HEK293 (cell line): ENCODE results near the gene MYT1.

Source experiments
- CTCF ChIA-PET: fragments of 350-600 bp; formaldehyde crosslinking; extraction: SDS; loops from one replicate; lab custom pipeline; 2021; ENCODE audit warnings: antibody characterized with exemption; lab: Yijun Ruan, JAX
- POLR2A ChIA-PET: fragments of 300-600 bp; formaldehyde crosslinking; extraction: SDS; loops from one replicate; lab custom pipeline; 2020; ENCODE audit warnings: antibody characterized with exemption, inconsistent platforms; lab: Yijun Ruan, JAX
- H3K27ac ChIP-seq: fragments of 200-500 bp; sonication (Bioruptor generic); 2 replicates; pipeline ENCODE4 v1.5.1; 2014; ENCODE audit warnings: low read depth, low read length, control low read depth, inconsistent platforms; ENCODE audit errors: extremely low read depth
- H3K36me3 ChIP-seq, 2 experiments: fragments of 200-500 bp in 1 of 2; sonication (Bioruptor generic) in 1 of 2; 1 replicate in 1 of 2; 2 replicates in 1 of 2; pipeline ENCODE4 v1.5.1; 2014 to 2017; ENCODE audit warnings: inconsistent platforms in 2 of 2, low read length in 2 of 2; ENCODE audit not compliant: control insufficient read depth in 2 of 2, insufficient read depth in 1 of 2
- H3K4me1 ChIP-seq: fragments of 200-500 bp; sonication (Bioruptor generic); 2 replicates; pipeline ENCODE4 v1.5.1; 2014; ENCODE audit warnings: mild to moderate bottlenecking, low read length, inconsistent platforms; ENCODE audit not compliant: control insufficient read depth, insufficient read depth
- H3K4me3 ChIP-seq: 2 replicates; pipeline ENCODE4 v1.5.1; 2011; ENCODE audit warnings: low read depth, mild to moderate bottlenecking, control low read depth, low read length, moderate library complexity
- H3K9me3 ChIP-seq: fragments of 200-500 bp; sonication (Bioruptor generic); 2 replicates; pipeline ENCODE4 v1.5.1; 2014; ENCODE audit warnings: low read depth, low read length, inconsistent platforms; ENCODE audit not compliant: control insufficient read depth, insufficient read depth
- MYNN ChIP-seq: fragments of 450-650 bp; formaldehyde crosslinking; IDR thresholded peaks from 2 replicates; pipeline ENCODE4 v1.5.1; 2016; ENCODE audit warnings: missing biosample characterization, missing genetic modification characterization, borderline replicate concordance
- PATZ1 ChIP-seq: fragments of 450-650 bp; formaldehyde crosslinking; IDR thresholded peaks from 2 replicates; pipeline ENCODE4 v1.5.1; 2016; ENCODE audit warnings: missing biosample characterization, missing genetic modification characterization
- PBX3 ChIP-seq: sonication (generic); formaldehyde crosslinking; IDR thresholded peaks from 2 replicates; pipeline ENCODE4 v1.8.1; 2022; ENCODE audit warnings: mild to moderate bottlenecking, moderate library complexity, missing genetic modification reagents
- SCRT1 ChIP-seq: fragments of 450-650 bp; formaldehyde crosslinking; IDR thresholded peaks from 2 replicates; pipeline ENCODE4 v1.5.1; 2016; ENCODE audit warnings: missing biosample characterization, missing genetic modification characterization, borderline replicate concordance
- WT1 ChIP-seq: fragments of 450-650 bp; formaldehyde crosslinking; IDR thresholded peaks from 2 replicates; pipeline ENCODE4 v1.5.1; 2016; ENCODE audit warnings: missing biosample characterization, missing genetic modification characterization
- ZBTB8A ChIP-seq: fragments of 450-650 bp; formaldehyde crosslinking; IDR thresholded peaks from 2 replicates; pipeline ENCODE4 v1.5.1; 2016; ENCODE audit warnings: missing biosample characterization, missing genetic modification characterization
- ZIC2 ChIP-seq: fragments of 450-650 bp; formaldehyde crosslinking; IDR thresholded peaks from 2 replicates; pipeline ENCODE4 v1.5.1; 2016; ENCODE audit warnings: missing biosample characterization, missing genetic modification characterization
- ZNF24 ChIP-seq: fragments of 450-650 bp; formaldehyde crosslinking; IDR thresholded peaks from 2 replicates; pipeline ENCODE4 v1.5.1; 2016; ENCODE audit warnings: missing biosample characterization, missing genetic modification characterization
- ZNF473 ChIP-seq: fragments of 450-650 bp; formaldehyde crosslinking; IDR thresholded peaks from 2 replicates; pipeline ENCODE4 v1.5.1; 2017; ENCODE audit warnings: missing biosample characterization, missing genetic modification characterization
- ZNF510 ChIP-seq: fragments of 450-650 bp; formaldehyde crosslinking; IDR thresholded peaks from 2 replicates; pipeline ENCODE4 v1.5.1; 2018; ENCODE audit warnings: mild to moderate bottlenecking, missing genetic modification characterization, missing biosample characterization; ENCODE audit not compliant: insufficient replicate concordance
- ZNF530 ChIP-seq: fragments of 450-650 bp; formaldehyde crosslinking; IDR thresholded peaks from 2 replicates; pipeline ENCODE4 v1.5.1; 2016; ENCODE audit warnings: low read depth, missing biosample characterization, missing genetic modification characterization
- ZNF76 ChIP-seq: fragments of 450-650 bp; formaldehyde crosslinking; IDR thresholded peaks from 2 replicates; pipeline ENCODE4; 2016; ENCODE audit warnings: low read depth, missing biosample characterization, missing genetic modification characterization, borderline replicate concordance
- TF ChIP-seq, protein P1 (sequence below): fragments of 450-650 bp; formaldehyde crosslinking; IDR thresholded peaks from 2 replicates; pipeline ENCODE4 v1.5.1; 2016; ENCODE audit warnings: missing biosample characterization, missing genetic modification characterization
- TF ChIP-seq, protein P2 (sequence below): fragments of 450-650 bp; formaldehyde crosslinking; IDR thresholded peaks from 2 replicates; pipeline ENCODE4 v1.5.1; 2017; ENCODE audit warnings: missing biosample characterization, missing genetic modification characterization

The MYT1 gene

DNA sequence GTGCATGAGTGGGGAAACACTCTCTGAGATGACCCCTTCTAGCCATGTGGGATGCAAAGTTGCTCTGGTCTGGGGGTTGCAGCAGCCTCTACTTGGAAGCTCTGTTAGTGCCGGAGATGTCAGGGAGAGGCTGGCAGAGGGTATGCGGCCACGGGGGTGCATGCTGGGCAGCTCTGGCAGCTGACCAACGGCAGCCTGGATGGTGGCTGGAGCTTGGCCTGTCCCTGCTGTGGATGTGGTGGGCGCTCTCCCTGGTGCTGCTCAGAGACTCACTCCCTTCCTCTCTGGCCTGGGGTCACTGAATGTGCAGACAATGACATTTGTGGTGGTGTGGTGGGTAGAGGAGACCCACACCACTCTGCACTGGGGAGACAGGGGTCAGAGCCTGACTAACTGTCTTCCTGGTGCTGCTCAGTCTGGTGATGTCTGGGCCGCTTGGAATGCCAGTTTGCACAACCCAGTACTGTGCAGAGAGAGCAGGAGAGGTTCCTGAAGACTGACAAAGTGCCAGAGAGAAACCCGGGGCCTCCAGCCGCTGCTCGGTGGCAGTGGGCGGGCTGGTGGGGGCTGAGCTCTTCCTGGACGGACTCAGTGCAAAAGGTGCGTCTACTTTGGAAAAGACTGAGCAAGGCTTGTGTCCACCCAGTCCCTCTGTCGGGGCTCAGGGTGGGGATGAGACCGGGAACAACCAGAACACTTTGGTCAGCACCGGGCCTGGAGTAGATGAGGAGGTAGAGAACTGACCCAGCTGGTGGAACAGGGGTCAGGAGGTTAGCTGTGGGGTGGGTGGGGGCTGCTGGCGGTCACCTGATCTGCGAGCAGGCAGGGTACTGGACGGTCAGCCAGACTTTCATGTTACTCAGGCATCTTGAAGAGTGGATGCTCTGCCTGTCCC, 2.7 kb downstream of the MYT1 start:
- no peak overlapping the region for H3K4me3 ChIP-seq
- ChIA-PET POLR2A (no interaction called here), CTCF (no interaction called here)
- TF ChIP-seq, protein P1, sequence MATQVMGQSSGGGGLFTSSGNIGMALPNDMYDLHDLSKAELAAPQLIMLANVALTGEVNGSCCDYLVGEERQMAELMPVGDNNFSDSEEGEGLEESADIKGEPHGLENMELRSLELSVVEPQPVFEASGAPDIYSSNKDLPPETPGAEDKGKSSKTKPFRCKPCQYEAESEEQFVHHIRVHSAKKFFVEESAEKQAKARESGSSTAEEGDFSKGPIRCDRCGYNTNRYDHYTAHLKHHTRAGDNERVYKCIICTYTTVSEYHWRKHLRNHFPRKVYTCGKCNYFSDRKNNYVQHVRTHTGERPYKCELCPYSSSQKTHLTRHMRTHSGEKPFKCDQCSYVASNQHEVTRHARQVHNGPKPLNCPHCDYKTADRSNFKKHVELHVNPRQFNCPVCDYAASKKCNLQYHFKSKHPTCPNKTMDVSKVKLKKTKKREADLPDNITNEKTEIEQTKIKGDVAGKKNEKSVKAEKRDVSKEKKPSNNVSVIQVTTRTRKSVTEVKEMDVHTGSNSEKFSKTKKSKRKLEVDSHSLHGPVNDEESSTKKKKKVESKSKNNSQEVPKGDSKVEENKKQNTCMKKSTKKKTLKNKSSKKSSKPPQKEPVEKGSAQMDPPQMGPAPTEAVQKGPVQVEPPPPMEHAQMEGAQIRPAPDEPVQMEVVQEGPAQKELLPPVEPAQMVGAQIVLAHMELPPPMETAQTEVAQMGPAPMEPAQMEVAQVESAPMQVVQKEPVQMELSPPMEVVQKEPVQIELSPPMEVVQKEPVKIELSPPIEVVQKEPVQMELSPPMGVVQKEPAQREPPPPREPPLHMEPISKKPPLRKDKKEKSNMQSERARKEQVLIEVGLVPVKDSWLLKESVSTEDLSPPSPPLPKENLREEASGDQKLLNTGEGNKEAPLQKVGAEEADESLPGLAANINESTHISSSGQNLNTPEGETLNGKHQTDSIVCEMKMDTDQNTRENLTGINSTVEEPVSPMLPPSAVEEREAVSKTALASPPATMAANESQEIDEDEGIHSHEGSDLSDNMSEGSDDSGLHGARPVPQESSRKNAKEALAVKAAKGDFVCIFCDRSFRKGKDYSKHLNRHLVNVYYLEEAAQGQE, result peak; percentile 91
- no peak for TF ChIP-seq ZNF24 (tag by site-specific recombination)
- H3K9me3 ChIP-seq, result no peaks in the 10 kb centered on the region
- H3K4me1 ChIP-seq, result no peaks in the 10 kb centered on the region
- H3K36me3 ChIP-seq, result no peaks in the 10 kb centered on the region
- H3K27ac ChIP-seq, result no peak overlapping the region

GRCh38 chr20:64167676-64168075, 3.4 kb downstream of the MYT1 start:
- TF ChIP-seq, protein P2, sequence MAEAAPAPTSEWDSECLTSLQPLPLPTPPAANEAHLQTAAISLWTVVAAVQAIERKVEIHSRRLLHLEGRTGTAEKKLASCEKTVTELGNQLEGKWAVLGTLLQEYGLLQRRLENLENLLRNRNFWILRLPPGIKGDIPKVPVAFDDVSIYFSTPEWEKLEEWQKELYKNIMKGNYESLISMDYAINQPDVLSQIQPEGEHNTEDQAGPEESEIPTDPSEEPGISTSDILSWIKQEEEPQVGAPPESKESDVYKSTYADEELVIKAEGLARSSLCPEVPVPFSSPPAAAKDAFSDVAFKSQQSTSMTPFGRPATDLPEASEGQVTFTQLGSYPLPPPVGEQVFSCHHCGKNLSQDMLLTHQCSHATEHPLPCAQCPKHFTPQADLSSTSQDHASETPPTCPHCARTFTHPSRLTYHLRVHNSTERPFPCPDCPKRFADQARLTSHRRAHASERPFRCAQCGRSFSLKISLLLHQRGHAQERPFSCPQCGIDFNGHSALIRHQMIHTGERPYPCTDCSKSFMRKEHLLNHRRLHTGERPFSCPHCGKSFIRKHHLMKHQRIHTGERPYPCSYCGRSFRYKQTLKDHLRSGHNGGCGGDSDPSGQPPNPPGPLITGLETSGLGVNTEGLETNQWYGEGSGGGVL (tag by site-specific recombination), result no peak
- no peak for TF ChIP-seq ZNF473
- no peak for TF ChIP-seq ZIC2 (tag by site-specific recombination)
- TF ChIP-seq PATZ1 (tag by site-specific recombination), result no peak
- TF ChIP-seq ZNF510 (tag by site-specific recombination), result no peak
- TF ChIP-seq SCRT1 (tag by site-specific recombination), result no peak
- no peak for TF ChIP-seq ZNF530
- no peak for TF ChIP-seq WT1 (tag by site-specific recombination)
- TF ChIP-seq MYNN (tag by site-specific recombination), result no peak
- TF ChIP-seq ZBTB8A (tag by site-specific recombination), result no peak
- no peak for TF ChIP-seq ZNF76 (tag by site-specific recombination)
- no peak for TF ChIP-seq PBX3 (CRISPR knock-in tag)
- ChIA-PET CTCF (interaction anchor here (0.6 kb wide), 1 partner anchor 11 kb away, joined by 3 read pairs; no protein-coding TSS in a partner anchor), POLR2A (no interaction called here)
- Histone ChIP-seq H3K9me3 (no peaks in the 10 kb centered on the region), H3K4me1 (no peaks in the 10 kb centered on the region), H3K36me3 (no peaks in the 10 kb centered on the region), H3K4me3 (no peak overlapping the region), H3K27ac (no peak overlapping the region)
